Activated CD8-positive, alpha-beta T cell treated with anti-CD3 and anti-CD28 coated beads, Interleukin-2, amount 10 ng/mL, durations not matched to agents 7 days and 5 days (primary cell): ENCODE results near the gene RASGEF1B. TPM values are rescaled to one million over a fixed set of nuclear protein-coding genes. Genes with fewer than 3 reads are reported as not detected.
A peak's percentile ranks its signal among the peaks of the same experiment; 100 is the strongest.

ENCODE experiments used
- ATAC-seq: fragments of 150-1000 bp; cut with Tn5 transposase; one replicate; pipeline ENCODE4 v1.10.0; 2021; ENCODE audit warnings: moderate library complexity
- CTCF ChIA-PET: fragments of 350-600 bp; sonication (Branson Sonifier 250); formaldehyde crosslinking; loops from one replicate; lab custom pipeline; 2021; ENCODE audit warnings: antibody characterized with exemption; lab: Charles Lee
- POLR2A ChIA-PET: fragments of 350-600 bp; sonication (Branson Sonifier 250); formaldehyde crosslinking; loops from one replicate; lab custom pipeline; 2021; ENCODE audit warnings: antibody characterized with exemption; lab: Charles Lee
- DNase-seq: peaks from one replicate; pipeline ENCODE4 v3.0.0-alpha.2; 2020
- H3K27ac Mint-ChIP-seq: one replicate; pipeline ENCODE4 v1.8.0; 2021; ENCODE audit warnings: mild to moderate bottlenecking, mixed read lengths
- H3K27me3 Mint-ChIP-seq: one replicate; pipeline ENCODE4 v1.8.0; 2021; ENCODE audit warnings: low read depth, mixed read lengths
- H3K36me3 Mint-ChIP-seq: one replicate; pipeline ENCODE4 v1.8.0; 2021; ENCODE audit warnings: low read depth, mixed read lengths
- H3K4me1 Mint-ChIP-seq: one replicate; pipeline ENCODE4 v1.8.0; 2021; ENCODE audit warnings: low read depth, mixed read lengths
- H3K4me3 Mint-ChIP-seq: one replicate; pipeline ENCODE4 v1.8.0; 2021; ENCODE audit warnings: mild to moderate bottlenecking, mixed read lengths
- H3K9me3 Mint-ChIP-seq: one replicate; pipeline ENCODE4 v1.8.0; 2022; ENCODE audit warnings: mixed read lengths; ENCODE audit not compliant: insufficient read depth
- total RNA-seq, 2 experiments: library from RNA; stranded (reverse); gene quantifications; one replicate each; pipeline ENCODE4 v1.2.3, GENCODE V29; 2021

Gene RASGEF1B
- 1 to 10 TPM; 2.0 to 2.4 TPM for total RNA-seq

- ChIA-PET CTCF (interaction anchor here (0.6 to 8.8 kb wide), 22 partner anchors 13 to 442 kb away, joined by 3 to 150 read pairs (median 6); no protein-coding TSS in a partner anchor), POLR2A (interaction anchor here (0.6 to 2.3 kb wide), 21 partner anchors 8 to 254 kb away, joined by 3 to 14 read pairs (median 4); no protein-coding TSS in a partner anchor)
- DNase-seq, result peak; percentile 91
- Mint-ChIP-seq H3K36me3 (peaks cover 2% of the 10 kb centered on the region), H3K27me3 (no peaks in the 10 kb centered on the region), H3K9me3 (no peaks in the 10 kb centered on the region), H3K4me3 (peak within 1 kb of the TSS; percentile 86), H3K27ac (peak within 1 kb of the TSS; percentile 92), H3K4me1 (peaks cover 35% of the 10 kb centered on the region)
- peak; percentile 93 for ATAC-seq
Observed at GRCh38 chr4:81471588-81472280, at the start of gene RASGEF1B. RASGEF1B (minus strand) TSS chr4:81471907; CDS start chr4:81459508, 12,399 bp downstream.

- no peak for ATAC-seq
- Mint-ChIP-seq H3K4me3 (no peak overlapping the region), H3K9me3 (no peaks in the 10 kb centered on the region), H3K36me3 (no peaks in the 10 kb centered on the region), H3K4me1 (peaks cover 4% of the 10 kb centered on the region), H3K27ac (no peak overlapping the region), H3K27me3 (no peaks in the 10 kb centered on the region)
- ChIA-PET CTCF (interaction anchor here (1.1 to 1.6 kb wide), 5 partner anchors 10 to 682 kb away, joined by 3 to 7 read pairs (median 5); partner anchors contain the start of gene RASGEF1B), POLR2A (no interaction called here)
- DNase-seq, result no peak
Observed at GRCh38 chr4:81519856-81520255, 48.1 kb upstream of the RASGEF1B start.

GRCh38 chr4:81519427-81519773, 47.7 kb upstream of the RASGEF1B start:
- Mint-ChIP-seq H3K4me1 (peaks cover 4% of the 10 kb centered on the region), H3K9me3 (no peaks in the 10 kb centered on the region), H3K36me3 (no peaks in the 10 kb centered on the region), H3K4me3 (no peak overlapping the region), H3K27me3 (no peaks in the 10 kb centered on the region), H3K27ac (no peak overlapping the region)
- ChIA-PET POLR2A (no interaction called here), CTCF (interaction anchor here (1.1 to 1.6 kb wide), 5 partner anchors 10 to 682 kb away, joined by 3 to 7 read pairs (median 5); partner anchors contain the start of gene RASGEF1B)
- ATAC-seq (no peak), DNase-seq (no peak)

GRCh38 chr4:81518762-81519426, 47.2 kb upstream of the RASGEF1B start:
- POLR2A ChIA-PET, result no interaction called here
- H3K9me3 Mint-ChIP-seq, result no peaks in the 10 kb centered on the region
- H3K36me3 Mint-ChIP-seq, result no peaks in the 10 kb centered on the region
- ATAC-seq (no peak), DNase-seq (no peak)
- H3K27ac Mint-ChIP-seq, result no peak overlapping the region
- no peak overlapping the region for H3K4me3 Mint-ChIP-seq
- CTCF ChIA-PET, result interaction anchor here (1.4 to 1.6 kb wide), 4 partner anchors 9 to 52 kb away, joined by 4 to 7 read pairs (median 6); partner anchors contain the start of gene RASGEF1B
- H3K27me3 Mint-ChIP-seq, result no peaks in the 10 kb centered on the region
- peaks cover 4% of the 10 kb centered on the region for H3K4me1 Mint-ChIP-seq

GRCh38 chr4:81516241-81516640, 44.5 kb upstream of the RASGEF1B start:
- DNase-seq (no peak), ATAC-seq (no peak)
- H3K9me3 Mint-ChIP-seq, result no peaks in the 10 kb centered on the region
- no peaks in the 10 kb centered on the region for H3K27me3 Mint-ChIP-seq
- peaks cover 16% of the 10 kb centered on the region for H3K4me1 Mint-ChIP-seq
- no peak overlapping the region for H3K4me3 Mint-ChIP-seq
- H3K27ac Mint-ChIP-seq, result no peak overlapping the region
- ChIA-PET POLR2A (no interaction called here), CTCF (interaction anchor here (1.1 kb wide), 1 partner anchor 11 kb away, joined by 4 read pairs; no protein-coding TSS in a partner anchor)
- H3K36me3 Mint-ChIP-seq, result no peaks in the 10 kb centered on the region

- POLR2A ChIA-PET, result no interaction called here
- Mint-ChIP-seq H3K4me3 (no peak overlapping the region), H3K36me3 (no peaks in the 10 kb centered on the region), H3K27ac (no peak overlapping the region), H3K27me3 (no peaks in the 10 kb centered on the region), H3K9me3 (no peaks in the 10 kb centered on the region), H3K4me1 (peaks cover 28% of the 10 kb centered on the region)
- DNase-seq, result no peak
- CTCF ChIA-PET, result interaction anchor here (1.6 kb wide), 1 partner anchor 46 kb away, joined by 4 read pairs; no protein-coding TSS in a partner anchor
- ATAC-seq, result peak; percentile 59
Observed at GRCh38 chr4:81512757-81513501, 41.2 kb upstream of the RASGEF1B start.

GRCh38 chr4:81512001-81512756, 40.5 kb upstream of the RASGEF1B start:
- H3K4me3 Mint-ChIP-seq, result no peak overlapping the region
- H3K27ac Mint-ChIP-seq, result no peak overlapping the region
- H3K27me3 Mint-ChIP-seq, result no peaks in the 10 kb centered on the region
- DNase-seq, result no peak
- no peak for ATAC-seq
- ChIA-PET CTCF (interaction anchor here (1.6 kb wide), 1 partner anchor 45 kb away, joined by 4 read pairs; no protein-coding TSS in a partner anchor), POLR2A (no interaction called here)
- no peaks in the 10 kb centered on the region for H3K36me3 Mint-ChIP-seq
- peaks cover 29% of the 10 kb centered on the region for H3K4me1 Mint-ChIP-seq
- H3K9me3 Mint-ChIP-seq, result no peaks in the 10 kb centered on the region

GRCh38 chr4:81510643-81511178, 39.0 kb upstream of the RASGEF1B start:
- H3K27me3 Mint-ChIP-seq, result no peaks in the 10 kb centered on the region
- H3K4me1 Mint-ChIP-seq, result peaks cover 38% of the 10 kb centered on the region
- H3K36me3 Mint-ChIP-seq, result no peaks in the 10 kb centered on the region
- CTCF ChIA-PET, result interaction anchor here (0.9 to 2.2 kb wide), 4 partner anchors 9 to 334 kb away, joined by 3 to 7 read pairs (median 4); no protein-coding TSS in a partner anchor
- POLR2A ChIA-PET, result interaction anchor here (2.5 kb wide), 1 partner anchor 39 kb away, joined by 7 read pairs; the partner anchor contains the start of gene RASGEF1B
- no peak overlapping the region for H3K4me3 Mint-ChIP-seq
- no peak for ATAC-seq
- no peak overlapping the region for H3K27ac Mint-ChIP-seq
- no peaks in the 10 kb centered on the region for H3K9me3 Mint-ChIP-seq
- DNase-seq, result no peak

GRCh38 chr4:81509822-81510221, 38.1 kb upstream of the RASGEF1B start:
- Mint-ChIP-seq H3K9me3 (no peaks in the 10 kb centered on the region), H3K4me1 (peaks cover 47% of the 10 kb centered on the region), H3K36me3 (no peaks in the 10 kb centered on the region), H3K27me3 (no peaks in the 10 kb centered on the region), H3K4me3 (no peak overlapping the region), H3K27ac (no peak overlapping the region)
- ATAC-seq, result no peak
- ChIA-PET CTCF (interaction anchor here (1.0 to 2.2 kb wide), 2 partner anchors 9 to 42 kb away, joined by 3 to 7 read pairs; no protein-coding TSS in a partner anchor), POLR2A (interaction anchor here (2.5 kb wide), 1 partner anchor 38 kb away, joined by 7 read pairs; the partner anchor contains the start of gene RASGEF1B)
- peak; percentile 31 for DNase-seq

GRCh38 chr4:81509191-81509590, 37.5 kb upstream of the RASGEF1B start:
- Mint-ChIP-seq H3K4me3 (no peak overlapping the region), H3K36me3 (no peaks in the 10 kb centered on the region), H3K9me3 (no peaks in the 10 kb centered on the region), H3K4me1 (peaks cover 51% of the 10 kb centered on the region), H3K27ac (no peak overlapping the region), H3K27me3 (peaks cover under 1% of the 10 kb centered on the region)
- ChIA-PET POLR2A (interaction anchor here (2.5 kb wide), 1 partner anchor 37 kb away, joined by 7 read pairs; the partner anchor contains the start of gene RASGEF1B), CTCF (interaction anchor here (0.9 to 2.2 kb wide), 4 partner anchors 10 to 42 kb away, joined by 3 to 7 read pairs (median 5); partner anchors contain the start of gene RASGEF1B)
- ATAC-seq (no peak), DNase-seq (no peak)
